Amniotic epithelial cell (primary cell): Measurements from ENCODE around the gene EMC1.
"Not testable (repeated sequence)": the region's sequence is repeated elsewhere in the genome, so short reads cannot be mapped to it uniquely, and the experiment has no call there.

ENCODE experiments used
- DNase-seq: peaks from one replicate; pipeline ENCODE4 v3.0.0-alpha.2; 2010; ENCODE audit warnings: low read depth

The EMC1 gene

GRCh38 chr1:19190468-19190867, 60.9 kb downstream of the EMC1 start:
- no peak for DNase-seq

DNA sequence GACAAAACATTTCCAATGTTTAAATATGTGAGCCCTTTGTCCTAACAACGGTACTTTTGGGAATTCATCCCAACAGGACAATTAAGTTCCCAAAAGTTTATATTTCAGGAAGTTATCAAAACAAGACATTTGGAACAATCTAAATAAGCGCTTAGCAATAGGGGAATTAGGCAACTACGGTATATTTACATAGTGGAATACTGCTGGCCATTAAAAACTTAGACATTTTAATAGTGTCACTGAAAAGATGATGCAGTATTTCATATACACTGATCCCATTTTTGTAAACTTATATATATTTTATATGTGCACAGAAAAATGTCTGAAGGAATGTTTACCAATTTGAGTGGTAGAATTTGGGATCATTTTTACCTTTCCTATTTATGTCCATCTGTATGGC, 62.1 kb downstream of the EMC1 start:
- no peak for DNase-seq

DNA sequence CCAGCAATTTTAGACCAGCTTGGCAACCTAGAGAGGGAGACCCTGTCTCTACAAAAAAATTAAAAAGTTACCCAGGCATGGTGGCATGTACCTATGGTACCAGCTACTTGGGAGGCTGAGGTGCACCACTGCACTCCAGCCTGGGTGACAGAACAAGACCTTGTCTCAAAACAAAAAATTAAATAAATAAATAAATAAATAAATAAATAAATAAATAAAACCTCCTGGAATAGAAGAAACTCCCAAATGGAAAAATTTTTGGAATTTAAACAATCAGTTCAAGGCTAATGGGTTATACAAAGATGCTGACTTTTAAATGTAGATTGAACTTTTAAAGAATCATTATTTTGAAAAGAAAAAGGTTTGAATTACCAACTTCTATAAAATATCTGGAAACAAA, 63.5 kb downstream of the EMC1 start:
- DNase-seq, result no peak

GRCh38 chr1:19186001-19186400, 65.3 kb downstream of the EMC1 start:
- DNase-seq, result no peak

DNA sequence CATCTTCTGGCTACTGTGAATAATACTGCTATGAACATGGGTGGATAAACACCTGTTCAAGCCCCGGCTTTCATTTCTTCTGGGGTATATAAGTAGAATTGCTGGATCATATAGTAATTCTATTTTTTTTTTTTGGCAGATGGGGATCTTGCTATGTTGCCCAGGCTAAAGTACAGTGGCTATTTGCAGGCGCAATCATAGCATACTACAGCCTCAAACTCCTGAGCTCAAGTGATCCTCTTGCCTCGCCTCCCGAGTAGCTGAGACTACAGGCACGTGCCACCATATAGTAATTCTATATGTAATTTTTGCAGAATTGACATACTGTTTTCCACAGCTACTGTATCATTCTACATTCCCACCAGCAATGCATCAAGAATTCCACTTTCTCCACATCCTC, 69.1 kb downstream of the EMC1 start:
- no peak for DNase-seq

- not testable (repeated sequence) for DNase-seq
Measured at GRCh38 chr1:19180265-19180657, 71.1 kb downstream of the EMC1 start.

DNA sequence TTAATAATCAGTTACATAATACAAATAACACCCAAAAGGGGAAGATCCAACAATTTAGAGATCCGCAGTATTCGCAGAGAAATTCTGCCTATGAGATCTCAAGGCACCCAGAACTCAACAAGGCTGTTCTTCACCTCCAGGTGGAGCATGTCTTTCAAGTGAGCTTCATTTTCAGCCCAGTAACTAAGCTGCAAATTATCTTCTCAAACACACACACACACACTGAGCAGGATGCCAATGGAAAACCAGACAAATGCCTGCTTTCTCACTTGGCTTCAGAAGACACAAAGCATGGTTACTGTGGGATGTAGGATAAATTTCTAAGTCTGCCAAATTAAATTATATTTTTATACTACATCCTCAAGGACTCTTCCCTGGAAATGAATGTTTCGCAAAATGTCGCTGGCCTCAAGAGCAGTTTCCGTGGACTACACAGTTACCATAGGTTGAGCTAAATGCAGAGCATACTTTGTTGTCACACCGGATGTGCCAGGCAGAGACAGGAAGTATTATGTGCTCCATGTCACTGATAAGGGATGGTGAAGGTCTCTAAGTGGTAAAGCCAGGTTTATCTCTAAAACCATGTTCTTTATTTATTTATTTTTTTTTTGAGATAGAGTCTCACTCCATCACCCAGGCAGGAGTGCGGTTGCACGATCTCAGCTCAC, 71.6 kb downstream of the EMC1 start:
- peak; percentile 79 for DNase-seq

DNA sequence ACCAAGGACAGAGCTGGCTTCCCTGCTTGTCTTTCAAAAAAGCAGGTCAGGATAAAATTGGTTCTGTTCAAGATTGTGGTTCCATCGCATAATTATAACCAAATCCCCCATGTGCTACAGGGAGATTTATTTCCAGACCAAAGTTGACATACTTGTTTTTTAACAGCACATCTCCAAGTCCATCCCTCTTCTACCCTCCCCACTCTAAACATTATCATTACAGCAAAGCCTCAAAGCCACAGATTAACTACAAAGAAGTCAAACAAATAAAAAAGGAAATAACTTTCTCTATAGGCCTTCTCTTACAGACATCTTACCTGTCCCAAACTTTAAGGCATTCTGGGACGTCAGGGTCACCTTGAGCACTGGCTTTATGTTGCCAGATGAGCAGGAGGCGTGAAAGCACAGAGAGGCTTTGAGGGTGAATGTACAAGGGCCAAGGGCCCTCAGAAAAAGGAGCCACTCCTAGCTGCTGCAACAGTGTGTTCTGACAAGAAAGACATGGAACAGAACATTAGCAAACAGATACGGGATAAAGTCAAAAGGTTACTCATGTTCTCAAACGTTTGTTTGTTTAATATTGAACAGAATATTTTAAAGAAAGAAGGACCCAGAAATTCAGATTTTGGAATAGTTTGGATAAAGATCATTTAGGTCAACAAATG, 72.5 kb downstream of the EMC1 start:
- peak; percentile 12 for DNase-seq

GRCh38 chr1:19177811-19178210, 73.5 kb downstream of the EMC1 start:
- DNase-seq, result no peak

- peak; percentile 21 for DNase-seq
Measured at GRCh38 chr1:19169642-19170041, 81.7 kb downstream of the EMC1 start.

DNA sequence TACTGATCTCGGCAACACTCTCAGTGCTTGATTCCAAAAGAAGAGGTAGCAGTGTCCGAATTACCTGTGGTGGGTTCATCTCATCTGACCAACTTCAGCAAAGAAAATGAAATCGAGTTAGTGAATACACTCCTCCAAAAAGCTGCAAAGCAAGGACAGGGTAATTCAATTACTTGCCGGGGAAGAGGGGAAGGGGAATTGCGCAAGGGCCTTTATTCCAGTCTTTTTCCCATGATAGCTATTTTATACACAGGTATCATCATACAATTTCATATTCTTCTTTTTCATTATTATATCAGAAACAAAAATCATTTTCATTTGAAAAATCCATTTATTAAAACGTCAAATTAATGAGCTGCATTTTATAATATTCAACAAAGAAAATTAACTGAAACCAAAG, 84.2 kb downstream of the EMC1 start:
- no peak for DNase-seq

GRCh38 chr1:19166066-19166465, 85.3 kb downstream of the EMC1 start:
- peak; percentile 15 for DNase-seq
